CD4-positive, alpha-beta T cell (primary cell): ENCODE results near the gene KNTC1. TPM values are rescaled to one million over a fixed set of nuclear protein-coding genes. Genes with fewer than 3 reads are reported as not detected.
A peak's percentile ranks its signal among the peaks of the same experiment; 100 is the strongest.

Source experiments
- ATAC-seq: fragments of 200-7000 bp; cut with Tn5 transposase; one replicate; pipeline ENCODE4 v1.10.0; 2022; ENCODE audit warnings: mild to moderate bottlenecking; ENCODE audit not compliant: poor library complexity
- CTCF ChIA-PET: fragments of 350-600 bp; sonication (Branson Sonifier 250); formaldehyde crosslinking; loops from one replicate; lab custom pipeline; 2021; ENCODE audit warnings: antibody characterized with exemption, inconsistent platforms; lab: Charles Lee
- POLR2A ChIA-PET: fragments of 350-600 bp; sonication (Branson Sonifier 250); formaldehyde crosslinking; loops from one replicate; lab custom pipeline; 2021; ENCODE audit warnings: antibody characterized with exemption, inconsistent platforms; lab: Charles Lee
- DNase-seq, 14 experiments: peaks; one replicate each; pipeline ENCODE4 v3.0.0-alpha.2; 2013 to 2020; ENCODE audit warnings: mixed read lengths in 2 of 14
- H3K27ac ChIP-seq, 2 donors: one replicate each; pipeline versions ENCODE4 v1.5.1 to v1.7.0; 2013; ENCODE audit warnings: low read length in 2 of 2, low read depth in 1 of 2, mild to moderate bottlenecking in 1 of 2
- H3K27me3 ChIP-seq, 2 experiments: 1 replicate in 1 of 2; 2 replicates in 1 of 2; pipeline versions ENCODE4 v1.6.1 to v1.7.0; 2013; ENCODE audit warnings: low read length in 2 of 2, control low read depth in 1 of 2, mild to moderate bottlenecking in 1 of 2, moderate library complexity in 1 of 2; ENCODE audit not compliant: insufficient read depth in 2 of 2, control insufficient read depth in 1 of 2
- H3K36me3 ChIP-seq: one replicate; pipeline ENCODE4 v1.6.1; 2013; ENCODE audit warnings: low read length, control low read depth; ENCODE audit not compliant: insufficient read depth
- H3K4me1 ChIP-seq: one replicate; pipeline ENCODE4 v1.6.1; 2013; ENCODE audit warnings: low read length, control low read depth; ENCODE audit not compliant: insufficient read depth
- H3K4me3 ChIP-seq: one replicate; pipeline ENCODE4 v1.5.1; 2013; ENCODE audit warnings: mild to moderate bottlenecking, low read length, moderate library complexity
- H3K9me3 ChIP-seq, 2 experiments: 1 replicate in 1 of 2; 2 replicates in 1 of 2; pipeline versions ENCODE4 v1.6.1 to v1.7.0; 2013; ENCODE audit warnings: low read length in 2 of 2, mild to moderate bottlenecking in 2 of 2, control low read depth in 1 of 2, moderate library complexity in 1 of 2; ENCODE audit not compliant: control insufficient read depth in 1 of 2, insufficient read depth in 1 of 2
- H3K27ac Mint-ChIP-seq: one replicate; pipeline ENCODE4 v1.8.0; 2020; ENCODE audit warnings: mixed read lengths
- H3K27me3 Mint-ChIP-seq: one replicate; pipeline ENCODE4 v1.8.0; 2021; ENCODE audit warnings: mixed read lengths
- H3K36me3 Mint-ChIP-seq: one replicate; pipeline ENCODE4 v1.8.0; 2021; ENCODE audit warnings: low read depth, mixed read lengths
- H3K4me1 Mint-ChIP-seq: one replicate; pipeline ENCODE4 v1.8.0; 2021; ENCODE audit warnings: low read depth, mixed read lengths
- H3K4me3 Mint-ChIP-seq: one replicate; pipeline ENCODE4 v1.8.0; 2020; ENCODE audit warnings: mild to moderate bottlenecking, mixed read lengths
- H3K9me3 Mint-ChIP-seq: one replicate; pipeline ENCODE4 v1.8.0; 2020; ENCODE audit warnings: mixed read lengths
- CTCF ChIP-seq: fragments of 200-600 bp; IDR thresholded peaks from one replicate; pipeline ENCODE4 v1.8.0; 2022; ENCODE audit warnings: antibody characterized with exemption, mild to moderate bottlenecking
- intact Hi-C, 2 experiments: fragments of 100-400 bp; cut with DNase I in 1 of 2; cut with micrococcal nuclease in 1 of 2; formaldehyde crosslinking; loops; one replicate each; pipeline versions ENCODE4 v1.15.1 to v1.9.0; 2023 to 2025; cut with DNase I, micrococcal nuclease
- total RNA-seq, 174 experiments: library from RNA in 2 of 174; stranded (reverse) in 2 of 174; gene quantifications; one replicate each; pipeline ENCODE4 v1.2.3 and lab custom pipeline; 2021 to 2026

The KNTC1 gene
- total RNA-seq, 2 experiments from 2014 or later = 23.3 to 23.8 TPM

DNA sequence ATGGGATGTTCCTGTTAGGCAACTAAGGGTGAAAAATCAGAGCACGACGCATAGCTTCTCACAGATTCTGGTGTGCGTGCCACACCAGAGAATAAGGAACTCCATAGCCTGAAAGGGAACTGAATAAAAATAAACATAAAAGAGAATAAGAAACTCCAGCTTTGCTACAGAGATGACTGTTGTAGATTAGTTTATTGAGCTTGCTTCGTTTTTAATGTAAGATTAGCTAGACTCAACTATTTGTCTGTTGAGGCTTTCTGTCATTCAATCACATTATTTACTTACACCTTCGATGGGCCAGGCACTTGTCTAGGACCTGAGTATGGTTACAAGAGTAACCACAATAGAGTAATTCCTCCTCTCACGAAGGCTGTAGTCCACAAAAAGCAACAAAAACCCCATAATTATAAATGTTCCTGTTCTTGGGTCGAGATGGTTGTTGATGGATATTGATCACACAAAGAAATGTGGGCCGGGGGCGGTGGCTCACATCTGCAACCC is 25.5 kb upstream of the KNTC1 start:
- peaks cover 47% of the 10 kb centered on the region for H3K4me1 Mint-ChIP-seq
- H3K27me3 Mint-ChIP-seq = no peaks in the 10 kb centered on the region
- Histone ChIP-seq H3K4me3 (peak overlapping the region; percentile 80), H3K27me3 (no peaks in the 10 kb centered on the region), H3K27ac (peak overlapping the region; percentile 65 to 89), H3K9me3 (no peaks in the 10 kb centered on the region), H3K36me3 (peaks cover 33% of the 10 kb centered on the region), H3K4me1 (peaks cover 41% of the 10 kb centered on the region)
- intact Hi-C loops = loop anchor here in 1 of 2 experiments (1.0 to 10.0 kb wide), 3 partner anchors 25 to 237 kb away; partner anchors contain the start of genes RSRC2 and VPS33A
- H3K27ac Mint-ChIP-seq = peak overlapping the region; percentile 97
- ChIA-PET POLR2A (interaction anchor here (0.6 to 7.3 kb wide), 26 partner anchors 9 to 1211 kb away, joined by 3 to 208 read pairs (median 4); partner anchors contain the start of genes ATP6V0A2, CLIP1, DDX55 and DENR), CTCF (interaction anchor here (1.0 to 2.1 kb wide), 10 partner anchors 9 to 707 kb away, joined by 3 to 22 read pairs (median 4); partner anchors contain the start of genes CLIP1, DENR, KNTC1 and RSRC2)
- no peaks in the 10 kb centered on the region for H3K9me3 Mint-ChIP-seq
- no peak for ATAC-seq
- no peak for TF ChIP-seq CTCF
- peaks cover 64% of the 10 kb centered on the region for H3K36me3 Mint-ChIP-seq
- peak overlapping the region; percentile 96 for H3K4me3 Mint-ChIP-seq
- DNase-seq = no peak

DNA sequence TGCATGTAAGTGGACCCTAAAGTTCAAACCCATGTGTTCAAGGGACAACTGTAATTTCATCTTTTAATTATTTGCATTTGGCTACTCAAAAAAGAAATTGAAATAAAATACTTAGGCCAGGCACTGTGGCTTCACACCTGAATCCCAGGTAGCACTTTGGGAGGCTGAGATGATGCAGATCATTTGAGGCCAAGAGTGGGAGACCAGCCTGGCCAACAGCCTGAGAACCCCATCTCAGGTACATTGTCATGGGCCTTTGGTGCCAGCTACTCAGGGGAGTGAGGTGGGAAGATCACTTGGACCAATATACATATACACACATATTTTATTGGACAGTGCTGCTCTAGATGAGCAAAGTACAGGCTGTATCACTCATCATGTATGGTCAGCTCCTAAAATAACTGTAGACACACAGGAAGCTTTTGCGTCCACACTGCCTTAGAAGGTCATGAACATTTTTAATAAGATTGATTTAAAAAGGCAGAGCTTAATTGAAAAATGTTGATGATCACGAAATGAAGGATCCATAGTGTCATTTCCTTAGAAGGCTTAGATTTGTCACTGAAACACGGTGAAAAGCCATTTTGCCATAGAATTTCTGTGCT is 23.8 kb upstream of the KNTC1 start:
- Histone ChIP-seq H3K36me3 (peaks cover 49% of the 10 kb centered on the region), H3K27me3 (no peaks in the 10 kb centered on the region), H3K4me1 (peaks cover 24% of the 10 kb centered on the region), H3K27ac (peak overlapping the region in 1 of 2 donors; percentile 29), H3K4me3 (no peak overlapping the region), H3K9me3 (no peaks in the 10 kb centered on the region)
- intact Hi-C loops = loop anchor here in 1 of 2 experiments (10.0 kb wide), 1 partner anchor 238 kb away; the partner anchor contains the start of gene VPS33A
- no peak for TF ChIP-seq CTCF
- H3K4me3 Mint-ChIP-seq = peak overlapping the region; percentile 54
- peak overlapping the region; percentile 36 for H3K27ac Mint-ChIP-seq
- H3K36me3 Mint-ChIP-seq = peaks cover 78% of the 10 kb centered on the region
- ChIA-PET POLR2A (interaction anchor here (1.1 to 7.3 kb wide), 3 partner anchors 9 to 23 kb away, joined by 3 to 208 read pairs (median 3); partner anchors contain the start of genes KNTC1 and RSRC2), CTCF (interaction anchor here (0.6 to 1.6 kb wide), 2 partner anchors 32 to 271 kb away, joined by 3 to 4 read pairs; partner anchors contain the start of gene CCDC62)
- DNase-seq (no peak), ATAC-seq (no peak)
- H3K4me1 Mint-ChIP-seq = peaks cover 38% of the 10 kb centered on the region
- H3K27me3 Mint-ChIP-seq = no peaks in the 10 kb centered on the region
- H3K9me3 Mint-ChIP-seq = no peaks in the 10 kb centered on the region

DNA sequence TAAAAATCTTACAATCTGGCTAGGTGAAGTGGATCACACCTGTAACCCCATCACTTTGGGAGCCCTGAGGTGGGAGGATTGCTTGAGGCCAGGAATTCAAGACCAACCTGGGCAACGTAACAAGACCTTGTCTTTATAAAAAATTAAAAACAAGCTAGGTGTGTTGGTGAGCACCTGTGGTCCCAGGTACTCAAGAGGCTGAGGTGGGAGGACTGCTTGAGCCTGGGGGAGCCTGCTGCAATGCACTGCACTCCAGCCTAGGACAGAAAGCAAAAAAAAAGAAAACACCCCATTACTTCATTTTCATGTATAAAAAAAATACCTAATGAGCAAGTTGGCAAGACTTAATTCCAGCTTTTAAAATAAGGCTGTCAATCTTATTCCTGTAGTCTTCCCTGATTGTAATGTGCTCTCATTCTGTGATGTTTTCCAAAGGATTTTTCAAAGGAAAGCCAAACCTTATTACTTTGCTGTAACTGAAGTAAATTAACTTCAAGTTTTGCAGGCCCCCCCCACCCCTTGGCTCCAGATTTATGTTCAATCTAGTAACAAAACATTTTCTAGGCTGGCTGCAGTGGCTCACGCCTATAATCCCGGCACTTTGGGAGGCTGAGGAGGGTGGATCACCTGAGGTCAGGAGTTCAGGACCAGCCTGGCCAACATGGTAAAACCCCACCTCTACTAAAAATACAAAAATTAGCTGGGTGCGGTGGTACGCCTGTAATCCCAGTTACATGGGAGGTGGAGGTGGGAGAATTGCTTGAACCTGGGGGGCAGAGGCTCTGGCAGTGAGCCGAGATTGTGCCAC is 23.1 kb upstream of the KNTC1 start:
- Mint-ChIP-seq H3K9me3 (no peaks in the 10 kb centered on the region), H3K4me1 (peaks cover 31% of the 10 kb centered on the region), H3K27me3 (no peaks in the 10 kb centered on the region), H3K27ac (peak overlapping the region; percentile 36), H3K4me3 (peak overlapping the region; percentile 54), H3K36me3 (peaks cover 85% of the 10 kb centered on the region)
- TF ChIP-seq CTCF = no peak
- Histone ChIP-seq H3K4me1 (peaks cover 23% of the 10 kb centered on the region), H3K36me3 (peaks cover 56% of the 10 kb centered on the region), H3K4me3 (no peak overlapping the region), H3K27me3 (no peaks in the 10 kb centered on the region), H3K9me3 (no peaks in the 10 kb centered on the region), H3K27ac (no peak overlapping the region)
- no peak for ATAC-seq
- POLR2A ChIA-PET = interaction anchor here (1.1 to 7.3 kb wide), 3 partner anchors 8 to 22 kb away, joined by 3 to 208 read pairs (median 3); partner anchors contain the start of genes KNTC1 and RSRC2
- CTCF ChIA-PET = interaction anchor here (1.4 to 1.6 kb wide), 2 partner anchors 18 to 32 kb away, joined by 4 to 6 read pairs; no protein-coding TSS in a partner anchor
- intact Hi-C loops = loop anchor here in 1 of 2 experiments (10.0 kb wide), 1 partner anchor 239 kb away; the partner anchor contains the start of gene VPS33A
- DNase-seq = no peak
